ENCODE measurements around the gene TMEM270.

- TF ChIP-seq, protein P1, sequence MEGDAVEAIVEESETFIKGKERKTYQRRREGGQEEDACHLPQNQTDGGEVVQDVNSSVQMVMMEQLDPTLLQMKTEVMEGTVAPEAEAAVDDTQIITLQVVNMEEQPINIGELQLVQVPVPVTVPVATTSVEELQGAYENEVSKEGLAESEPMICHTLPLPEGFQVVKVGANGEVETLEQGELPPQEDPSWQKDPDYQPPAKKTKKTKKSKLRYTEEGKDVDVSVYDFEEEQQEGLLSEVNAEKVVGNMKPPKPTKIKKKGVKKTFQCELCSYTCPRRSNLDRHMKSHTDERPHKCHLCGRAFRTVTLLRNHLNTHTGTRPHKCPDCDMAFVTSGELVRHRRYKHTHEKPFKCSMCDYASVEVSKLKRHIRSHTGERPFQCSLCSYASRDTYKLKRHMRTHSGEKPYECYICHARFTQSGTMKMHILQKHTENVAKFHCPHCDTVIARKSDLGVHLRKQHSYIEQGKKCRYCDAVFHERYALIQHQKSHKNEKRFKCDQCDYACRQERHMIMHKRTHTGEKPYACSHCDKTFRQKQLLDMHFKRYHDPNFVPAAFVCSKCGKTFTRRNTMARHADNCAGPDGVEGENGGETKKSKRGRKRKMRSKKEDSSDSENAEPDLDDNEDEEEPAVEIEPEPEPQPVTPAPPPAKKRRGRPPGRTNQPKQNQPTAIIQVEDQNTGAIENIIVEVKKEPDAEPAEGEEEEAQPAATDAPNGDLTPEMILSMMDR (IDR thresholded peaks at IDR 0.05): no peak
- no peak for TF ChIP-seq EP300 (IDR thresholded peaks at IDR 0.05)
Measured at GRCh38 chr7:73879977-73880681, 19.2 kb downstream of the TMEM270 start.

Data from esophagus muscularis mucosa (tissue), 3 donors.